ENCODE results near the gene ANKUB1.

Gene ANKUB1

GRCh38 chr3:149768704-149769103 is 23.6 kb downstream of the ANKUB1 start:
- DNase-seq (ENCODE audit: low read depth in 2 of 2), result no peak
- no peak overlapping the region for H3K4me3 ChIP-seq (replicated peaks in 1 of 2; ENCODE audit: low read depth in 2 of 2, low read length in 2 of 2)
- TF ChIP-seq, protein P1, sequence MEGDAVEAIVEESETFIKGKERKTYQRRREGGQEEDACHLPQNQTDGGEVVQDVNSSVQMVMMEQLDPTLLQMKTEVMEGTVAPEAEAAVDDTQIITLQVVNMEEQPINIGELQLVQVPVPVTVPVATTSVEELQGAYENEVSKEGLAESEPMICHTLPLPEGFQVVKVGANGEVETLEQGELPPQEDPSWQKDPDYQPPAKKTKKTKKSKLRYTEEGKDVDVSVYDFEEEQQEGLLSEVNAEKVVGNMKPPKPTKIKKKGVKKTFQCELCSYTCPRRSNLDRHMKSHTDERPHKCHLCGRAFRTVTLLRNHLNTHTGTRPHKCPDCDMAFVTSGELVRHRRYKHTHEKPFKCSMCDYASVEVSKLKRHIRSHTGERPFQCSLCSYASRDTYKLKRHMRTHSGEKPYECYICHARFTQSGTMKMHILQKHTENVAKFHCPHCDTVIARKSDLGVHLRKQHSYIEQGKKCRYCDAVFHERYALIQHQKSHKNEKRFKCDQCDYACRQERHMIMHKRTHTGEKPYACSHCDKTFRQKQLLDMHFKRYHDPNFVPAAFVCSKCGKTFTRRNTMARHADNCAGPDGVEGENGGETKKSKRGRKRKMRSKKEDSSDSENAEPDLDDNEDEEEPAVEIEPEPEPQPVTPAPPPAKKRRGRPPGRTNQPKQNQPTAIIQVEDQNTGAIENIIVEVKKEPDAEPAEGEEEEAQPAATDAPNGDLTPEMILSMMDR (IDR thresholded peaks at IDR 0.05; ENCODE audit: low read depth, low read length), result no peak

- no peak for DNase-seq (ENCODE audit: low read depth in 2 of 2)
- no peak overlapping the region for H3K4me3 ChIP-seq (replicated peaks in 1 of 2; ENCODE audit: low read depth in 2 of 2, low read length in 2 of 2)
- TF ChIP-seq, protein P1 (IDR thresholded peaks at IDR 0.05; ENCODE audit: low read depth, low read length), result no peak
These were observed 24.6 kb downstream of the ANKUB1 start for GRCh38 chr3:149767720-149768119.

- DNase-seq (ENCODE audit: low read depth in 2 of 2), result peak; percentile 62 to 71
- no peak overlapping the region for H3K4me3 ChIP-seq (replicated peaks in 1 of 2; ENCODE audit: low read depth in 2 of 2, low read length in 2 of 2)
- TF ChIP-seq, protein P1 (IDR thresholded peaks at IDR 0.05; ENCODE audit: low read depth, low read length), result peak; percentile 64
These were observed 26.5 kb downstream of the ANKUB1 start for GRCh38 chr3:149765762-149766334.

GRCh38 chr3:149764302-149764701 is 28.1 kb downstream of the ANKUB1 start:
- no peak overlapping the region for H3K4me3 ChIP-seq (replicated peaks in 1 of 2; ENCODE audit: low read depth in 2 of 2, low read length in 2 of 2)
- no peak for DNase-seq (ENCODE audit: low read depth in 2 of 2)
- TF ChIP-seq, protein P1 (IDR thresholded peaks at IDR 0.05; ENCODE audit: low read depth, low read length), result no peak

- TF ChIP-seq, protein P1 (IDR thresholded peaks at IDR 0.05; ENCODE audit: low read depth, low read length), result no peak
- no peak for DNase-seq (ENCODE audit: low read depth in 2 of 2)
- no peak overlapping the region for H3K4me3 ChIP-seq (replicated peaks in 1 of 2; ENCODE audit: low read depth in 2 of 2, low read length in 2 of 2)
These were observed 28.7 kb downstream of the ANKUB1 start for GRCh38 chr3:149763565-149764195.

GRCh38 chr3:149753717-149754116 is 38.6 kb downstream of the ANKUB1 start:
- DNase-seq (ENCODE audit: low read depth in 2 of 2), result no peak
- H3K4me3 ChIP-seq (replicated peaks in 1 of 2; ENCODE audit: low read depth in 2 of 2, low read length in 2 of 2), result no peak overlapping the region
- TF ChIP-seq, protein P1 (IDR thresholded peaks at IDR 0.05; ENCODE audit: low read depth, low read length), result no peak

GRCh38 chr3:149752788-149753136 is 39.6 kb downstream of the ANKUB1 start:
- H3K4me3 ChIP-seq (replicated peaks in 1 of 2; ENCODE audit: low read depth in 2 of 2, low read length in 2 of 2), result peak overlapping the region; percentile 86 to 97
- TF ChIP-seq, protein P1 (IDR thresholded peaks at IDR 0.05; ENCODE audit: low read depth, low read length), result no peak
- DNase-seq (ENCODE audit: low read depth in 2 of 2), result no peak
